Smooth muscle cell (in vitro differentiated cells): ENCODE measurements around the gene TCAP. TPM values are rescaled to one million over a fixed set of nuclear protein-coding genes. Genes with fewer than 3 reads are reported as not detected.
A peak's percentile ranks its signal among the peaks of the same experiment; 100 is the strongest.

Experiments used
- DNase-seq: peaks from one replicate; lab custom pipeline; 2025; ENCODE audit not compliant: unreplicated experiment; lab: John Stamatoyannopoulos, UW
- H2AFZ ChIP-seq: fragments of 200-600 bp; sonication (generic); 2 replicates; pipeline ENCODE4 v1.6.0; 2016; ENCODE audit warnings: antibody characterized with exemption, low read depth, mild to moderate bottlenecking
- H3F3A ChIP-seq: fragments of 200-600 bp; sonication (generic); 2 replicates; pipeline ENCODE4 v1.6.0; 2017; ENCODE audit warnings: antibody characterized with exemption, low read depth
- H3K27ac ChIP-seq: fragments of 200-600 bp; sonication (generic); 2 replicates; pipeline ENCODE4 v1.5.1; 2016; ENCODE audit warnings: low read depth, mild to moderate bottlenecking
- H3K27me3 ChIP-seq: fragments of 200-600 bp; sonication (generic); 2 replicates; pipeline ENCODE4 v1.6.1; 2016; ENCODE audit warnings: low read depth, mild to moderate bottlenecking
- H3K36me3 ChIP-seq: fragments of 200-600 bp; sonication (generic); 2 replicates; pipeline ENCODE4 v1.5.1; 2016; ENCODE audit warnings: low read depth
- H3K4me1 ChIP-seq: fragments of 200-600 bp; sonication (generic); 2 replicates; pipeline ENCODE4 v1.5.1; 2016; ENCODE audit warnings: low read depth
- H3K4me2 ChIP-seq: fragments of 200-600 bp; sonication (generic); 2 replicates; pipeline ENCODE4 v1.6.0; 2016; ENCODE audit warnings: mild to moderate bottlenecking
- H3K4me3 ChIP-seq: fragments of 200-600 bp; sonication (generic); 2 replicates; pipeline ENCODE4 v1.5.1; 2016; ENCODE audit warnings: mild to moderate bottlenecking
- H3K79me2 ChIP-seq: fragments of 200-600 bp; sonication (generic); 2 replicates; pipeline ENCODE4 v1.6.0; 2016; ENCODE audit warnings: low read depth, mild to moderate bottlenecking
- H3K9ac ChIP-seq: fragments of 200-600 bp; sonication (generic); 2 replicates; pipeline ENCODE4 v1.6.0; 2016; ENCODE audit warnings: low read depth
- H3K9me3 ChIP-seq: fragments of 200-600 bp; sonication (generic); replicated peaks from 2 replicates; pipeline ENCODE4 v1.5.1; 2016; ENCODE audit warnings: low read depth
- H4K20me1 ChIP-seq: fragments of 200-600 bp; sonication (generic); 2 replicates; pipeline ENCODE4 v1.6.0; 2016; ENCODE audit warnings: low read depth
- WGBS: methylation state at CpG from one replicate; pipeline ENCODE4 v1.1.7; 2016; ENCODE audit warnings: low lambda C conversion rate; 5-methylcytosine and 5-hydroxymethylcytosine counted together
- polyA plus RNA-seq: library from polyadenylated mRNA; unstranded; fragments of >200 nt; fragmentation: Nextera tagmentation; extraction: Ambion mirVana; gene quantifications from 2 replicates; pipeline ENCODE4 v1.2.1, GENCODE V29; 2016
- total RNA-seq: library from RNA; depleted of rRNA; stranded (reverse); fragments of >200 nt; gene quantifications from 2 replicates; pipeline ENCODE4 v1.2.3, GENCODE V29; 2014
- TF ChIP-seq, protein P1 (sequence below): fragments of 200-600 bp; sonication (generic); IDR thresholded peaks from 2 replicates; pipeline ENCODE4 v1.5.1; 2017; ENCODE audit warnings: borderline replicate concordance, mild to moderate bottlenecking, antibody characterized with exemption; ENCODE audit not compliant: insufficient read depth, poor library complexity, severe bottlenecking

Gene TCAP
- total and polyA plus RNA-seq, 2 experiments from 2014 or later: 0.41 TPM; not detected in 1

DNA sequence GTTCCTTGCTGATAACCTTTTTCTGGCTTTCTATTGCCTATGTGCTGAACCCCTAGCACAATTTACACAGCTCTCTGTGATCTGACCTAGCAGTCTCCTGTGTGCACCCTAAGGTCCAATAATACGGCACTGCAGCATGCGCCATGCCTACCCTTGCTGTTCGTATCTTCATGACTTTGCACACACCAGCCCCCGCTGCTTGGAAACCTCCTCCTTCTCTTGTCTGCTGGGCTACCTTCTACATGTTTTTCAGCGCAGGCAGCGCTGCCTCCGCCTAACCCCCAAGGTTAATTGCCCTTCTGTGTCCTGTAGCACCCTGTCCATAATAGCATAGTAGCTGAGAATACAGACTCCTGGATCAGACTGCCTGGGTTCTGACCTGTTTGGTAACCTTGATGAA lies 26.8 kb upstream of the TCAP start:
- Histone ChIP-seq H3K9me3 (no peaks in the 10 kb centered on the region), H3K27ac (no peak overlapping the region), H3K9ac (no peak overlapping the region), H2AFZ (no peak overlapping the region), H3K36me3 (no peaks in the 10 kb centered on the region), H4K20me1 (peaks cover 44% of the 10 kb centered on the region), H3K4me3 (no peak overlapping the region), H3K4me1 (peaks cover 13% of the 10 kb centered on the region), H3F3A (no peaks in the 10 kb centered on the region), H3K79me2 (peaks cover 50% of the 10 kb centered on the region), H3K4me2 (peak overlapping the region; percentile 95), H3K27me3 (no peaks in the 10 kb centered on the region)
- TF ChIP-seq, protein P1, sequence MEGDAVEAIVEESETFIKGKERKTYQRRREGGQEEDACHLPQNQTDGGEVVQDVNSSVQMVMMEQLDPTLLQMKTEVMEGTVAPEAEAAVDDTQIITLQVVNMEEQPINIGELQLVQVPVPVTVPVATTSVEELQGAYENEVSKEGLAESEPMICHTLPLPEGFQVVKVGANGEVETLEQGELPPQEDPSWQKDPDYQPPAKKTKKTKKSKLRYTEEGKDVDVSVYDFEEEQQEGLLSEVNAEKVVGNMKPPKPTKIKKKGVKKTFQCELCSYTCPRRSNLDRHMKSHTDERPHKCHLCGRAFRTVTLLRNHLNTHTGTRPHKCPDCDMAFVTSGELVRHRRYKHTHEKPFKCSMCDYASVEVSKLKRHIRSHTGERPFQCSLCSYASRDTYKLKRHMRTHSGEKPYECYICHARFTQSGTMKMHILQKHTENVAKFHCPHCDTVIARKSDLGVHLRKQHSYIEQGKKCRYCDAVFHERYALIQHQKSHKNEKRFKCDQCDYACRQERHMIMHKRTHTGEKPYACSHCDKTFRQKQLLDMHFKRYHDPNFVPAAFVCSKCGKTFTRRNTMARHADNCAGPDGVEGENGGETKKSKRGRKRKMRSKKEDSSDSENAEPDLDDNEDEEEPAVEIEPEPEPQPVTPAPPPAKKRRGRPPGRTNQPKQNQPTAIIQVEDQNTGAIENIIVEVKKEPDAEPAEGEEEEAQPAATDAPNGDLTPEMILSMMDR: no peak
- 96% methylated on average over 7 of the region's 7 CpGs for WGBS
- no peak for DNase-seq

DNA sequence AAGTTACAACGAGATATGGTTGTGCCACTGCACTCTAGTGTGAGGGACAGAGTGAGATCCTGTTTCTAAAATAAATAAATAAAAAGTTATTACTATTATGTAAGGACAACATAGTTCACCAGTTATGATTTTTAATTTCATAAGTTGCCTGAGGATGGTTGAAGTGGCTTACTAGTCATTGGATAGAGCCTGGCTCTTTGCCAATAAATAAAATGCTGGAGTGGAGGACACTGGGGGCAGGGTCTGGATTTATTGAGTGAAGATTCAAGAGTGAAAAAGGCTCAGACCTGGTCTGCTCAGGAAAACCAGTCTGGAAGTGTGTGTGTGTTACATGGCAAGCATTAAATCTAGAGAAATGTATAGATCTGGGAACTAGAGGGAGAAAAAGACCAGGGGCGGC lies 26.1 kb upstream of the TCAP start:
- Histone ChIP-seq H3K9me3 (no peaks in the 10 kb centered on the region), H3F3A (no peaks in the 10 kb centered on the region), H3K4me3 (no peak overlapping the region), H3K27ac (no peak overlapping the region), H3K36me3 (no peaks in the 10 kb centered on the region), H3K27me3 (no peaks in the 10 kb centered on the region), H3K9ac (no peak overlapping the region), H4K20me1 (peaks cover 52% of the 10 kb centered on the region), H3K79me2 (peaks cover 56% of the 10 kb centered on the region), H3K4me2 (no peak overlapping the region), H2AFZ (no peak overlapping the region), H3K4me1 (peaks cover 13% of the 10 kb centered on the region)
- 75% methylated on average over 2 of the region's 2 CpGs for WGBS
- no peak for DNase-seq
- TF ChIP-seq, protein P1: no peak

DNA sequence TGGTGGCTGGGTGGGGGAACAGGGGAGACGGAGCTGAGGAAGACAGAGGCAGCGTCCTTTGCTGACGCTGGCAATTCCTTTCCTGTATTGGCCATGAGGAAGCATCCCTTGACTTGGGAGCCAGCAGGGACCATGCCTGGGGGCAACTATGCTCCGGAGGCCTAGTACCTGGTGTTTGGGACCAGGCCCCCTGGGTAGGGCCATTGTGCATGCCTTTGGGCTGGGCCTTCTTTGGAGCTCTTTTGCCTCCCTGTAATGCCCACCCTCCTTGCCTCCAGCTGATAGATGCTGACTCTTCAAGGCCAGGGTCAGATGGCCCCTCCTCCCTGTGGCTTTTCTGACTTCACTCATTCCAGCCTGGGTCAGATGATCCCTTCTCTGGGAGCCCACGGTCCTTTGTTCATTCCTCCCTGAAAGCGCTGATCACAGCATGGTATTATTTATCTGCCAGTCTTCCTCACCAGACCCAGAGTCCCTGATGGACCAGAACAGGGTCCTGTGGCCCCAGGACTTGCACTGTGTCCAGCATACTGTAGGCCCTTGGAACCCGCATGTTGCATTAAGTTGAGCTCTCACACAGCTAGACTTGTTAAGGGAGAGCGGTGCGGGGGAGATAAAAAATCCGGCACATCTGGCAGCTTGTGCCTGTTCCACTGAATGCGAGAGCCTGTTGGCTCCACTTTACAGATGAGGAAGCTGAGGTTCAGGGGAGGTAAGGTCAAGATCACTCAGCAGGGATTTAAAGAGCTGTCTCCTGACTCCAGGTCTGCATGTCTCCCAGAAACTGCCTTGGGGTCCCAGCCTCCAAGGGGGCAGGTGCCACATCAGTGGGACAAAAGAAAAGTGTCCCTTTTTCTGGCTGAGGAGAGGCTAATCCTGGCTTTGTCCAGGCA lies 25.3 kb upstream of the TCAP start:
- Histone ChIP-seq H3K4me1 (peaks cover 14% of the 10 kb centered on the region), H3K79me2 (peaks cover 60% of the 10 kb centered on the region), H3K4me2 (no peak overlapping the region)

More for the DNA sequence above, 25.3 kb upstream of the TCAP start:
- Histone ChIP-seq H3K4me3 (no peak overlapping the region), H3F3A (no peaks in the 10 kb centered on the region), H3K27me3 (no peaks in the 10 kb centered on the region), H3K27ac (no peak overlapping the region), H3K36me3 (no peaks in the 10 kb centered on the region), H2AFZ (no peak overlapping the region), H3K9me3 (no peaks in the 10 kb centered on the region), H4K20me1 (peaks cover 59% of the 10 kb centered on the region), H3K9ac (no peak overlapping the region)
- DNase-seq: no peak
- whole genome bisulfite sequencing: 79% methylated on average over 11 of the region's 11 CpGs
- TF ChIP-seq, protein P1: no peak
